ENCODE data around the gene RIGI. TPM values are rescaled to one million over a fixed set of nuclear protein-coding genes. Genes with fewer than 3 reads are reported as not detected.

Gene RIGI
- total and polyA plus RNA-seq, 2 experiments from 2014 or later, result 2.5 to 5.9 TPM

DNA sequence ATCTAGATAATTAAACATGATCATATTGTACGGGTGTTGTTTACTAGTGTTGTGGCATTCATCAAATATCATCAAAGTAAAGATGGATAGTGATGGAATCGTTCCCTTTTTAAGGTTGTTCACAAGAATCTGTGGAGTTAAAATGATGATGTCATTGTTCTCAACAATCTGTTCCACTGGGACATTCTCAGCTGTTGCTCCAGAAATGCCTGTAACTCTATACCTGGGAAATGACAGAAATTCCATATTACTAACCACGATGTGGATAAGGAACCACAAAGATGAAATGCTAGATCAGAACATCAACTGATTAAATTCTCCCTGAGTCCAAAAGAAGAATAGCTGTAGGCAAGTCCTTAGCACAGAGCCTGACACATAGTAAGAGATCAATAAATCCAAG is 38.0 kb downstream of the RIGI start:
- no peaks in the 10 kb centered on the region for H3K79me2 ChIP-seq
- H3K9me2 ChIP-seq (replicated peaks; ENCODE audit: insufficient read depth), result no peaks in the 10 kb centered on the region
- no peaks in the 10 kb centered on the region for H3K27me3 ChIP-seq
- H3K36me3 ChIP-seq (replicated peaks; ENCODE audit: insufficient read depth, low read depth), result no peaks in the 10 kb centered on the region
- H3K9me3 ChIP-seq (ENCODE audit: low read depth), result no peaks in the 10 kb centered on the region
- no peaks in the 10 kb centered on the region for H3K4me1 ChIP-seq (ENCODE audit: insufficient read depth)
- TF ChIP-seq EZH2 (IDR thresholded peaks at IDR 0.05; ENCODE audit: borderline replicate concordance) (no peak), EZH2phosphoT487 (IDR thresholded peaks at IDR 0.05; ENCODE audit: low read depth, severe bottlenecking, unreplicated experiment) (no peak)
- TF ChIP-seq, protein P1, sequence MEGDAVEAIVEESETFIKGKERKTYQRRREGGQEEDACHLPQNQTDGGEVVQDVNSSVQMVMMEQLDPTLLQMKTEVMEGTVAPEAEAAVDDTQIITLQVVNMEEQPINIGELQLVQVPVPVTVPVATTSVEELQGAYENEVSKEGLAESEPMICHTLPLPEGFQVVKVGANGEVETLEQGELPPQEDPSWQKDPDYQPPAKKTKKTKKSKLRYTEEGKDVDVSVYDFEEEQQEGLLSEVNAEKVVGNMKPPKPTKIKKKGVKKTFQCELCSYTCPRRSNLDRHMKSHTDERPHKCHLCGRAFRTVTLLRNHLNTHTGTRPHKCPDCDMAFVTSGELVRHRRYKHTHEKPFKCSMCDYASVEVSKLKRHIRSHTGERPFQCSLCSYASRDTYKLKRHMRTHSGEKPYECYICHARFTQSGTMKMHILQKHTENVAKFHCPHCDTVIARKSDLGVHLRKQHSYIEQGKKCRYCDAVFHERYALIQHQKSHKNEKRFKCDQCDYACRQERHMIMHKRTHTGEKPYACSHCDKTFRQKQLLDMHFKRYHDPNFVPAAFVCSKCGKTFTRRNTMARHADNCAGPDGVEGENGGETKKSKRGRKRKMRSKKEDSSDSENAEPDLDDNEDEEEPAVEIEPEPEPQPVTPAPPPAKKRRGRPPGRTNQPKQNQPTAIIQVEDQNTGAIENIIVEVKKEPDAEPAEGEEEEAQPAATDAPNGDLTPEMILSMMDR (IDR thresholded peaks at IDR 0.05; ENCODE audit: poor library complexity), result no peak
- H2AFZ ChIP-seq, result no peak overlapping the region
- WGBS (ENCODE audit: low lambda C conversion rate, missing lambda C conversion rate), result 83% methylated on average over 3 of the region's 3 CpGs
- no peak overlapping the region for H3K4me2 ChIP-seq
- H3K27ac ChIP-seq, result no peak overlapping the region
- no peaks in the 10 kb centered on the region for H4K20me1 ChIP-seq (ENCODE audit: insufficient read depth, poor library complexity, severe bottlenecking)
- H3K4me3 ChIP-seq, result no peak overlapping the region
- no peak for DNase-seq (ENCODE audit: low spot score)

DNA sequence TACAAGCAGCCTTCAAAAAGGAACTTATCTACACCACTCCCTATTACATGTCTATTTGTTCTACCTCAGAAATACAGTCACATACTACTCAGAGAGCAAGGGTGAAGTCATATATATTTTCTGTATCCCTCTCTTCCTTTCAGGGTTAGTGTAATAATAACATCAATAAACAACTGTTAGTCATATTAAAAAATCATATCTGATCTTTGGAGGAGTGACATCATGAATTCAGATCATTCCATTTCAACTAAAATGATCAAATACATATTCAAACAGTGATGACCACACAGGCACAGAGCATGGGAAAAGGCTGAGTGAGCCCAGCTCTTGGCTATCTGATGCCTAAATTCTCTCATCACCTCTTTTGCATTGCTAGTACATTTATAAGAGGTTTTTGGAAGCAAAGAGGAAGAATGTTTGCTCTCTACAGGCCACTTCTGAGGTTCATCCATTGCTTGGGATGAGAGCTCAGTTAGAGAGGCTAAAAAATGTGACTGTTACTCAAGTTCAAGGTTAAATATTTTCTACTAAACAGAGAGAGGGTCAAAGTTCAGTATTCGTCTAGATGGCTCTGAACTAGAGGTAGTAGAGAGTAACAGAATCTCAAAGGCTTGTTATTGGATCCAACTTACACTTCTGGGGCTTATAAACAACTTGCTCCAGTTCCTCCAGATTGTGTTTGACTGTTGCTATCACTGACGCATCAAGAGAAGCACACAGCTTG is 39.0 kb downstream of the RIGI start:
- WGBS (ENCODE audit: low lambda C conversion rate, missing lambda C conversion rate), result 74% methylated on average over 2 of the region's 2 CpGs
- no peak for DNase-seq (ENCODE audit: low spot score)
- H3K9me3 ChIP-seq (ENCODE audit: low read depth), result no peaks in the 10 kb centered on the region

DNA sequence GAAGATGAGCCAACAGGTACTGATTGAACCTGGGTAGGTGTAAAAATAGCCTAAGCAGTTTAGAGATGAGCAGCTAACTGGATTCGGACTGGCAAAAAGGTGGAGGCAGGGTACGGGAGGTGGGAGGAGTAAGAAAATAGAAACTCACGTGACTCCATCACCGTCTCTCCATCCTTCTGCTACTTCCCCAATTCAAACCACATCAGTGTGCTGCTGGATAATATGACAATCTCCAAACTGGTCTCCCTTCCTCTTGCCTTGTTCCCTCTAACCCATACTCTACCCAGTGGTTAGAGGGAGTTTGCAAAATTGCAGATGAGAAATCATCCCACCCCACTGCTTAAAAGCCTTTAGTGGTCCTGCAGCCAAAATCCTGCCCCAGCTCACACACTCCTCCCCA is 42.7 kb downstream of the RIGI start:
- H3K9me2 ChIP-seq (replicated peaks; ENCODE audit: insufficient read depth), result no peaks in the 10 kb centered on the region
- H4K20me1 ChIP-seq (ENCODE audit: insufficient read depth, poor library complexity, severe bottlenecking), result no peaks in the 10 kb centered on the region
- 92% methylated on average over 4 of the region's 4 CpGs for WGBS (ENCODE audit: low lambda C conversion rate, missing lambda C conversion rate)
- no peaks in the 10 kb centered on the region for H3K36me3 ChIP-seq (replicated peaks; ENCODE audit: insufficient read depth, low read depth)
- no peak overlapping the region for H3K27ac ChIP-seq
- no peaks in the 10 kb centered on the region for H3K27me3 ChIP-seq
- no peaks in the 10 kb centered on the region for H3K4me1 ChIP-seq (ENCODE audit: insufficient read depth)
- H3K79me2 ChIP-seq, result no peaks in the 10 kb centered on the region
- TF ChIP-seq EZH2 (IDR thresholded peaks at IDR 0.05; ENCODE audit: borderline replicate concordance) (no peak), EZH2phosphoT487 (IDR thresholded peaks at IDR 0.05; ENCODE audit: low read depth, severe bottlenecking, unreplicated experiment) (no peak)
- TF ChIP-seq, protein P1 (IDR thresholded peaks at IDR 0.05; ENCODE audit: poor library complexity), result no peak
- no peak overlapping the region for H3K4me2 ChIP-seq
- no peak overlapping the region for H2AFZ ChIP-seq
- H3K4me3 ChIP-seq, result no peak overlapping the region
- DNase-seq (ENCODE audit: low spot score), result no peak
- H3K9me3 ChIP-seq (ENCODE audit: low read depth), result no peaks in the 10 kb centered on the region

More for the DNA sequence above, 39.0 kb downstream of the RIGI start:
- H3K9me2 ChIP-seq (replicated peaks; ENCODE audit: insufficient read depth), result no peaks in the 10 kb centered on the region
- TF ChIP-seq EZH2 (IDR thresholded peaks at IDR 0.05; ENCODE audit: borderline replicate concordance), result no peak
- TF ChIP-seq, protein P1 (IDR thresholded peaks at IDR 0.05; ENCODE audit: poor library complexity), result no peak
- no peak for TF ChIP-seq EZH2phosphoT487 (IDR thresholded peaks at IDR 0.05; ENCODE audit: low read depth, severe bottlenecking, unreplicated experiment)
- no peaks in the 10 kb centered on the region for H3K36me3 ChIP-seq (replicated peaks; ENCODE audit: insufficient read depth, low read depth)
- H3K79me2 ChIP-seq, result no peaks in the 10 kb centered on the region
- H3K27ac ChIP-seq, result no peak overlapping the region
- H2AFZ ChIP-seq, result no peak overlapping the region
- no peaks in the 10 kb centered on the region for H4K20me1 ChIP-seq (ENCODE audit: insufficient read depth, poor library complexity, severe bottlenecking)
- H3K4me2 ChIP-seq, result no peak overlapping the region
- no peak overlapping the region for H3K4me3 ChIP-seq
- H3K27me3 ChIP-seq, result no peaks in the 10 kb centered on the region
- no peaks in the 10 kb centered on the region for H3K4me1 ChIP-seq (ENCODE audit: insufficient read depth)

Other genes with a start within 250 kb of the RIGI start
- gene ACO1, start 141.6 kb downstream of the RIGI start, total RNA-seq, result 62.7 and 65.7 TPM in 2 replicates
- 35.1 and 46.1 TPM in 2 replicates for gene ACO1, start 141.6 kb downstream of the RIGI start, polyA plus RNA-seq
- 3.4 and 4.3 TPM in 2 replicates for gene SMIM27, start 26.1 kb upstream of the RIGI start, total RNA-seq
- 24.4 and 33.6 TPM in 2 replicates for gene SMIM27, start 26.1 kb upstream of the RIGI start, polyA plus RNA-seq
- 25.8 and 26.5 TPM in 2 replicates for gene TOPORS, start 26.4 kb upstream of the RIGI start, total RNA-seq
- 14.1 and 15.4 TPM in 2 replicates for gene TOPORS, start 26.4 kb upstream of the RIGI start, polyA plus RNA-seq
- gene NDUFB6, start 47.0 kb upstream of the RIGI start, total RNA-seq, result 73.7 and 90.5 TPM in 2 replicates
- 114 and 122 TPM in 2 replicates for gene NDUFB6, start 47.0 kb upstream of the RIGI start, polyA plus RNA-seq
- gene TAF1L, start 109.5 kb upstream of the RIGI start, total RNA-seq, result not detected in 2 replicates
- gene TAF1L, start 109.5 kb upstream of the RIGI start, polyA plus RNA-seq, result not detected in 2 replicates

All from hepatocyte (in vitro differentiated cells).